ENCODE results near the gene AUNIP.

The AUNIP gene

GRCh38 chr1:25858906-25859789 lies at the start of gene AUNIP:
Gene AUNIP (minus strand): TSS chr1:25859457. CDS start chr1:25859357, 100 bp downstream.
- TF ChIP-seq GATA2 (IDR thresholded peaks at IDR 0.05; ENCODE audit: low read depth, low read length) (no peak), GATA3 (IDR thresholded peaks at IDR 0.05; ENCODE audit: low read depth, low read length) (no peak)

GRCh38 chr1:25909040-25909439 lies 49.8 kb upstream of the AUNIP start:
- no peak for TF ChIP-seq GATA3 (IDR thresholded peaks at IDR 0.05; ENCODE audit: low read depth, low read length)
- TF ChIP-seq GATA2 (IDR thresholded peaks at IDR 0.05; ENCODE audit: low read depth, low read length) = no peak

GRCh38 chr1:25908161-25908560 lies 48.9 kb upstream of the AUNIP start:
- TF ChIP-seq GATA2 (IDR thresholded peaks at IDR 0.05; ENCODE audit: low read depth, low read length) (no peak), GATA3 (IDR thresholded peaks at IDR 0.05; ENCODE audit: low read depth, low read length) (no peak)

- TF ChIP-seq GATA3 (IDR thresholded peaks at IDR 0.05; ENCODE audit: low read depth, low read length) (no peak), GATA2 (IDR thresholded peaks at IDR 0.05; ENCODE audit: low read depth, low read length) (no peak)
Observed at GRCh38 chr1:25907601-25908000, 48.3 kb upstream of the AUNIP start.

GRCh38 chr1:25906644-25907300 lies 47.5 kb upstream of the AUNIP start:
- TF ChIP-seq GATA3 (IDR thresholded peaks at IDR 0.05; ENCODE audit: low read depth, low read length) (no peak), GATA2 (IDR thresholded peaks at IDR 0.05; ENCODE audit: low read depth, low read length) (no peak)

- TF ChIP-seq GATA3 (IDR thresholded peaks at IDR 0.05; ENCODE audit: low read depth, low read length) = no peak
- no peak for TF ChIP-seq GATA2 (IDR thresholded peaks at IDR 0.05; ENCODE audit: low read depth, low read length)
Observed at GRCh38 chr1:25905680-25906643, 46.7 kb upstream of the AUNIP start, which contains the start of gene STMN1. Gene STMN1 (minus strand): TSS chr1:25906419. CDS start chr1:25904676, 1,743 bp downstream.

GRCh38 chr1:25904943-25905679 lies 45.9 kb upstream of the AUNIP start:
- TF ChIP-seq GATA2 (IDR thresholded peaks at IDR 0.05; ENCODE audit: low read depth, low read length) = no peak

GRCh38 chr1:25903986-25904385 lies 44.7 kb upstream of the AUNIP start:
- no peak for TF ChIP-seq GATA3 (IDR thresholded peaks at IDR 0.05; ENCODE audit: low read depth, low read length)
- TF ChIP-seq GATA2 (IDR thresholded peaks at IDR 0.05; ENCODE audit: low read depth, low read length) = no peak

GRCh38 chr1:25902462-25902861 lies 43.2 kb upstream of the AUNIP start:
- TF ChIP-seq GATA2 (IDR thresholded peaks at IDR 0.05; ENCODE audit: low read depth, low read length) = no peak
- TF ChIP-seq GATA3 (IDR thresholded peaks at IDR 0.05; ENCODE audit: low read depth, low read length) = no peak

- TF ChIP-seq GATA2 (IDR thresholded peaks at IDR 0.05; ENCODE audit: low read depth, low read length) (no peak), GATA3 (IDR thresholded peaks at IDR 0.05; ENCODE audit: low read depth, low read length) (no peak)
Observed at GRCh38 chr1:25900219-25900618, 41.0 kb upstream of the AUNIP start.

GRCh38 chr1:25899792-25900191 lies 40.5 kb upstream of the AUNIP start:
- TF ChIP-seq GATA2 (IDR thresholded peaks at IDR 0.05; ENCODE audit: low read depth, low read length) = no peak
- TF ChIP-seq GATA3 (IDR thresholded peaks at IDR 0.05; ENCODE audit: low read depth, low read length) = no peak

- no peak for TF ChIP-seq GATA3 (IDR thresholded peaks at IDR 0.05; ENCODE audit: low read depth, low read length)
- TF ChIP-seq GATA2 (IDR thresholded peaks at IDR 0.05; ENCODE audit: low read depth, low read length) = no peak
Observed at GRCh38 chr1:25898223-25899015, 39.2 kb upstream of the AUNIP start.
